Fibroblast of gingiva (primary cell): ENCODE data around the gene C17orf113.
"Not testable (repeated sequence)": the region's sequence is repeated elsewhere in the genome, so short reads cannot be mapped to it uniquely, and the experiment has no call there.

ENCODE experiments used
- DNase-seq: peaks from one replicate; pipeline ENCODE4 v3.0.0-alpha.2; 2011; ENCODE audit warnings: low read depth

The C17orf113 gene

GRCh38 chr17:42016941-42017865, 33.2 kb downstream of the C17orf113 start, which contains the start of gene DNAJC7:
Gene DNAJC7, minus strand, starts transcription at chr17:42017439. Its CDS starts 23 bp downstream, at chr17:42017416.
- DNase-seq, result peak; percentile 91

- DNase-seq, result peak; percentile 32
Measured at GRCh38 chr17:42016411-42016831, 34.0 kb downstream of the C17orf113 start.

- not testable (repeated sequence) for DNase-seq
Measured at GRCh38 chr17:42013740-42014139, 36.7 kb downstream of the C17orf113 start.

- not testable (repeated sequence) for DNase-seq
Measured at GRCh38 chr17:42012363-42012762, 38.0 kb downstream of the C17orf113 start.

- peak; percentile 34 for DNase-seq
Measured at GRCh38 chr17:42010898-42011516, 39.4 kb downstream of the C17orf113 start.

GRCh38 chr17:42010266-42010680, 40.1 kb downstream of the C17orf113 start:
- peak; percentile 62 for DNase-seq

- DNase-seq, result no peak
Measured at GRCh38 chr17:42009170-42009569, 41.2 kb downstream of the C17orf113 start.

GRCh38 chr17:42005166-42005565, 45.2 kb downstream of the C17orf113 start:
- peak; percentile 79 for DNase-seq

GRCh38 chr17:42002792-42003301, 47.6 kb downstream of the C17orf113 start:
- no peak for DNase-seq

GRCh38 chr17:42002175-42002791, 48.1 kb downstream of the C17orf113 start:
- DNase-seq, result no peak

GRCh38 chr17:42001729-42002128, 48.7 kb downstream of the C17orf113 start:
- DNase-seq, result no peak

GRCh38 chr17:42000413-42001133, 49.8 kb downstream of the C17orf113 start:
- DNase-seq, result peak; percentile 46

GRCh38 chr17:41998497-41998896, 51.9 kb downstream of the C17orf113 start:
- no peak for DNase-seq

GRCh38 chr17:41996855-41997164, 53.6 kb downstream of the C17orf113 start:
- no peak for DNase-seq

GRCh38 chr17:41992576-41992975, 57.8 kb downstream of the C17orf113 start:
- peak; percentile 71 for DNase-seq

- no peak for DNase-seq
Measured at GRCh38 chr17:41989702-41990419, 60.5 kb downstream of the C17orf113 start.

- DNase-seq, result no peak
Measured at GRCh38 chr17:41988418-41988817, 62.0 kb downstream of the C17orf113 start.
